Breast epithelium (tissue), 4 donors: ENCODE results near the gene C10orf120. TPM values are rescaled to one million over a fixed set of nuclear protein-coding genes. Genes with fewer than 3 reads are reported as not detected.

Experiments
- DNase-seq, 2 donors: peaks; one replicate each; pipeline ENCODE4 v3.0.0-alpha.2; 2019; ENCODE audit warnings: low spot score in 2 of 2
- H3K27ac ChIP-seq, 2 donors: fragments of 200-600 bp; sonication (generic) in 1 of 2; one replicate each; pipeline ENCODE4 v1.5.1; 2016 to 2019; ENCODE audit warnings: mild to moderate bottlenecking in 1 of 2
- H3K27me3 ChIP-seq, 2 donors: fragments of 200-600 bp; sonication (generic) in 1 of 2; one replicate each; pipeline versions ENCODE4 v1.5.1 to v1.6.0; 2017 to 2019; ENCODE audit warnings: control low read depth in 1 of 2, mild to moderate bottlenecking in 1 of 2
- H3K36me3 ChIP-seq: fragments of 200-600 bp; one replicate; pipeline ENCODE4 v1.5.1; 2019
- H3K4me1 ChIP-seq, 2 donors: fragments of 200-600 bp; sonication (generic); one replicate each; pipeline ENCODE4 v1.5.1; 2016 to 2019; ENCODE audit warnings: control low read depth in 1 of 2
- H3K4me3 ChIP-seq, 3 donors: fragments of 200-600 bp; sonication (generic); 1 replicate in 2 of 3; 2 replicates in 1 of 3; pipeline ENCODE4 v1.5.1; 2016 to 2019; ENCODE audit warnings: mild to moderate bottlenecking in 3 of 3, moderate library complexity in 2 of 3
- H3K9me3 ChIP-seq, 2 donors: fragments of 200-600 bp; sonication (generic) in 1 of 2; one replicate each; pipeline ENCODE4 v1.5.1; 2016 to 2019; ENCODE audit warnings: control low read depth in 1 of 2
- POLR2A ChIP-seq: fragments of 450-650 bp; IDR thresholded peaks from one replicate; pipeline ENCODE4 v1.6.1; 2016; ENCODE audit warnings: antibody characterized with exemption, mild to moderate bottlenecking, moderate library complexity
- POLR2AphosphoS5 ChIP-seq, 3 donors: sonication (generic); formaldehyde crosslinking; IDR thresholded peaks; one replicate each; pipeline ENCODE4 v1.6.1; 2017; ENCODE audit warnings: antibody characterized with exemption in 3 of 3
- intact Hi-C: fragments of 100-400 bp; cut with DNase I; formaldehyde crosslinking; loops from one replicate; pipeline ENCODE4 v1.15.1; 2023; ENCODE audit warnings: low total_unique reads
- total RNA-seq, 3 donors: library from RNA; depleted of rRNA; stranded (reverse); fragments of >200 nt; gene quantifications; one replicate each; pipeline ENCODE4 v1.1.0, GENCODE V29; 2016
- TF ChIP-seq, protein P1 (sequence below), 3 donors: fragments of 450-650 bp; IDR thresholded peaks; one replicate each; pipeline ENCODE4 v1.5.1; 2016 to 2017; ENCODE audit warnings: antibody characterized with exemption in 3 of 3, mild to moderate bottlenecking in 3 of 3, moderate library complexity in 3 of 3

The C10orf120 gene
- total RNA-seq, 3 donors from 2014 or later, result not detected

DNA sequence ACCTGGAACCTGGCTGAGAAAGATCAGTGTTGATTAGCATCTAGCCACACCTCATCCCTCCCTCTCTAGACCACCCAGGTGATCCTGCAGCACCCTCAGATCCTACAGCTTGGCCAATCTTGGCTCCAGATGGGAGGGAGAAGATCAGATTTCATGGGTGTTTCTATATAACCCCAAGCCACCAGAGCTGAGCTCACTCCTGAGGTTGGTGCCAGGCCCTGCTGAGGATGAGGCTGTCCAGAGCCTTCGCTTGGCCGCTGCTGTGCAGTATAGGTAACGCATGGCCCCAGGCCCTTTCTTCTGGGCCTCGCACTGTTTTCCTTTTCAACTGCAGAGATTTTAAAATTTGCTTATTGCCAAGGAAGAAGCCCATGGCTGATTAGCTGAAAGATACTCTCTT is 27.0 kb downstream of the C10orf120 start:
- peaks cover 0 to 4% of the 10 kb centered on the region in 2 donors for H3K27me3 ChIP-seq
- no peak for TF ChIP-seq POLR2A
- TF ChIP-seq, protein P1, sequence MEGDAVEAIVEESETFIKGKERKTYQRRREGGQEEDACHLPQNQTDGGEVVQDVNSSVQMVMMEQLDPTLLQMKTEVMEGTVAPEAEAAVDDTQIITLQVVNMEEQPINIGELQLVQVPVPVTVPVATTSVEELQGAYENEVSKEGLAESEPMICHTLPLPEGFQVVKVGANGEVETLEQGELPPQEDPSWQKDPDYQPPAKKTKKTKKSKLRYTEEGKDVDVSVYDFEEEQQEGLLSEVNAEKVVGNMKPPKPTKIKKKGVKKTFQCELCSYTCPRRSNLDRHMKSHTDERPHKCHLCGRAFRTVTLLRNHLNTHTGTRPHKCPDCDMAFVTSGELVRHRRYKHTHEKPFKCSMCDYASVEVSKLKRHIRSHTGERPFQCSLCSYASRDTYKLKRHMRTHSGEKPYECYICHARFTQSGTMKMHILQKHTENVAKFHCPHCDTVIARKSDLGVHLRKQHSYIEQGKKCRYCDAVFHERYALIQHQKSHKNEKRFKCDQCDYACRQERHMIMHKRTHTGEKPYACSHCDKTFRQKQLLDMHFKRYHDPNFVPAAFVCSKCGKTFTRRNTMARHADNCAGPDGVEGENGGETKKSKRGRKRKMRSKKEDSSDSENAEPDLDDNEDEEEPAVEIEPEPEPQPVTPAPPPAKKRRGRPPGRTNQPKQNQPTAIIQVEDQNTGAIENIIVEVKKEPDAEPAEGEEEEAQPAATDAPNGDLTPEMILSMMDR (IDR thresholded peaks at IDR 0.05), result no peak
- TF ChIP-seq POLR2AphosphoS5 (IDR thresholded peaks at IDR 0.05), result no peak
- no peak overlapping the region for H3K4me3 ChIP-seq
- intact Hi-C loops, result no loop called here
- no peak overlapping the region for H3K27ac ChIP-seq
- H3K4me1 ChIP-seq, result no peaks in the 10 kb centered on the region
- H3K9me3 ChIP-seq, result no peaks in the 10 kb centered on the region
- no peaks in the 10 kb centered on the region for H3K36me3 ChIP-seq
- DNase-seq, result no peak

DNA sequence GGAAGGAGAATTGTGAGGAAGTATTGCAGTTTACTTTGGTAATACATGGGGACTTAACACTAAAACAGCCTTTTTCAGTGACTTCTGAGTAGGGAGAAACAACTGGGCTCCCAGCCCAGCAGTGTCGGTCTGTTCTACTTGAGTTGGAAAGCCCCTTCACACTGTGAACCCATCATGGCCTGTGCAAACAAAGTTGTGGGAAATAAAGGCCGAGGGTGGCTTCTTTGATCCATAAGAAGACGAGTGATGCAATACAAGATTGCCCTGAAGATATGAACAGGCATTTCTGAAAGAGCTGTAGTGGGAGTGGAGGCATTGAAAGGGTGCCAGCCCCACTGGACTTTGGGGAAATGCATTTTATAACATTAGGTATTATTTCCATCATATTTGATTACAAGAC is 28.3 kb downstream of the C10orf120 start:
- DNase-seq, result no peak
- no peak overlapping the region for H3K27ac ChIP-seq
- no peak overlapping the region for H3K4me3 ChIP-seq
- intact Hi-C loops, result no loop called here
- H3K9me3 ChIP-seq, result no peaks in the 10 kb centered on the region
- no peaks in the 10 kb centered on the region for H3K36me3 ChIP-seq
- TF ChIP-seq, protein P1 (IDR thresholded peaks at IDR 0.05), result no peak
- TF ChIP-seq POLR2AphosphoS5 (IDR thresholded peaks at IDR 0.05) (no peak), POLR2A (no peak)
- peaks cover 0 to 4% of the 10 kb centered on the region in 2 donors for H3K27me3 ChIP-seq
- H3K4me1 ChIP-seq, result no peaks in the 10 kb centered on the region

DNA sequence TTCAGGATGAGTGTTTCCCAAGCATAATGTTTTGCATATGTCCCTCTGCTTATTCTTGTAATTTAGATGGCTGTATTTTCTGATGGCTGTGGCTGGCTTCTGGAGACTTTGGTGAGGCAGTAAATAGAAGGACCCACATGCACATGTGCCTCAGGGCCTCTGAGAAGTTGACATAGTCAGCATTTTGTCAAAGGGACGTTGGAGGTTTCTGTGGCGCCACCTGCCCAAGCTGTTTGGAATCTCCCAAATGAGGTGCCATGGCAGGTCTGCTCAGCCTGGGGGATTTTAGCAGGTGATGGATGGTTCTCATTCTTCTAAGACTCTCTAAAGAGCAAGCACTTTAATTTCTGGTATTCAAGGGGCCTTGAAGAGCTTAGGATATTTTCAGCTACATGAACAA is 29.8 kb downstream of the C10orf120 start:
- Histone ChIP-seq H3K27ac (no peak overlapping the region), H3K4me3 (no peak overlapping the region), H3K4me1 (no peaks in the 10 kb centered on the region), H3K36me3 (no peaks in the 10 kb centered on the region), H3K27me3 (no peaks in the 10 kb centered on the region), H3K9me3 (no peaks in the 10 kb centered on the region)
- TF ChIP-seq POLR2AphosphoS5 (IDR thresholded peaks at IDR 0.05) (no peak), POLR2A (no peak)
- TF ChIP-seq, protein P1 (IDR thresholded peaks at IDR 0.05), result no peak
- no peak for DNase-seq
- intact Hi-C loops, result no loop called here

DNA sequence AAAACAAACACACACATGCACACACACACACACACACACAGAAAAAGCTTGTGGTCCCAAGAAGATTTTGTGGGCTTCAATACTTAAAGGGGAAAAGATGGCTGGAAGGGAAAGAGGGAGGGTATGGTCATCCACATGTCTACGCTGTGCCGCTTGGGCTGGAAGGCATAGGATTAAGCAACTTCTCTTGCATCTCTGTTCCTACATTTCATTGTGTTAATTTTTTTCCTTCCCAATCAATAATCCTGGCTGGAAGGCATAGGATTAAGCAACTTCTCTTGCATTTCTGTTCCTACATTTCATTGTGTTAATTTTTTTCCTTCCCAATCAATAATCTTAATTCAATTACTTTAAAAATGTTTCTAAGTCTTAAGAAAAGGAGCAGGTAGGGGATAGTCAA is 30.6 kb downstream of the C10orf120 start:
- Histone ChIP-seq H3K9me3 (no peaks in the 10 kb centered on the region), H3K36me3 (no peaks in the 10 kb centered on the region), H3K27me3 (no peaks in the 10 kb centered on the region), H3K27ac (no peak overlapping the region), H3K4me1 (no peaks in the 10 kb centered on the region), H3K4me3 (no peak overlapping the region)
- intact Hi-C loops, result no loop called here
- DNase-seq, result no peak
- TF ChIP-seq POLR2AphosphoS5 (IDR thresholded peaks at IDR 0.05), result no peak
- TF ChIP-seq POLR2A, result no peak
- TF ChIP-seq, protein P1 (IDR thresholded peaks at IDR 0.05), result no peak

DNA sequence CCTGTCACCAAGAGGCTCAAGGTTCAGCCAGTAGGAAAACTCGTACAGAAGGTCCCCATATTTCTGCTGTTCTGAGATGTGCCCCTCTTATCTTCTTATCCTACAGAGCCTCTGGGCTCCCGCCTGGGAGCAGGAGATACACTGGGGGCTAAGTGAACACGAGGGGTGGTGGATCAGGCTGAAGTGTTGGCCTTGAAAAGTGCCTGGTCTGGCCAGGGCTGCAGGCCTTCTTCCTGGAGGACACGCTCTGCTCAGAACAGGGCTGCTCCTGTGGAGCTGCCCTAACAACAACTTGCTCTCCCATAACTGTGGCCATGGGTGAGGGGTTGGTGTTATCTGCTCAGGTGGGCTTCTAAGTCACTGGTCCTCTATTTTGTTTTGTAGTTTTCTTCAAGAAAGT is 33.7 kb downstream of the C10orf120 start:
- Histone ChIP-seq H3K4me1 (no peaks in the 10 kb centered on the region), H3K9me3 (no peaks in the 10 kb centered on the region), H3K4me3 (no peak overlapping the region), H3K27me3 (no peaks in the 10 kb centered on the region), H3K36me3 (no peaks in the 10 kb centered on the region), H3K27ac (no peak overlapping the region)
- intact Hi-C loops, result no loop called here
- no peak for DNase-seq
- TF ChIP-seq POLR2AphosphoS5 (IDR thresholded peaks at IDR 0.05) (no peak), POLR2A (no peak)
- TF ChIP-seq, protein P1 (IDR thresholded peaks at IDR 0.05), result no peak
